K562 (cell line): ENCODE results near the gene CABP7. TPM values are rescaled to one million over a fixed set of nuclear protein-coding genes. Genes with fewer than 3 reads are reported as not detected.

ENCODE experiments used
- ATAC-seq: fragments of 200-7000 bp; cut with Tn5 transposase; 3 replicates; pipeline ENCODE4 v1.9.1; 2020; ENCODE audit warnings: moderate library complexity
- BruUV-seq: library from RNA; stranded (reverse); fragments of 400-500 nt; replicated peaks from 2 replicates; lab custom pipeline; 2021; lab: Mats Ljungman, UMichigan
- CTCF ChIA-PET: fragments of 300-600 bp; formaldehyde crosslinking; extraction: SDS; loops from one replicate; lab custom pipeline; 2021; ENCODE audit warnings: low intra/inter-chr PET ratio; lab: Yijun Ruan, JAX
- POLR2A ChIA-PET: fragments of 300-600, 350-650 bp; sonication (Branson Sonifier 250); formaldehyde crosslinking; extraction: SDS; loops from one replicate; lab custom pipeline; 2021; ENCODE audit warnings: antibody characterized with exemption, inconsistent platforms; lab: Yijun Ruan, JAX
- DNase-seq, 4 experiments: peaks; one replicate each; pipeline versions ENCODE4 v3.0.0 to v3.0.0-alpha.2; 2011 to 2018; ENCODE audit warnings: low spot score in 3 of 4, mixed read lengths in 3 of 4; ENCODE audit errors: extremely low read depth in 1 of 4
- FAIRE-seq: peaks from 2 replicates; lab custom pipeline; 2011; peaks lifted over from hg19 to GRCh38; lab: Jason Lieb, UNC
- H2AFZ ChIP-seq: 2 replicates; pipeline ENCODE4 v1.6.0; 2011; ENCODE audit warnings: low read depth, low read length, control low read depth, inconsistent platforms
- H3K27ac ChIP-seq: fragments of 200-600 bp; 3 replicates; pipeline ENCODE4 v1.8.0; 2011; ENCODE audit warnings: low read depth, mild to moderate bottlenecking, control low read depth, inconsistent platforms, low read length, moderate library complexity, mixed read lengths; ENCODE audit errors: extremely low read depth
- H3K27me3 ChIP-seq, 2 experiments: fragments of 300-600 bp in 1 of 2; 2 replicates in 1 of 2; 3 replicates in 1 of 2; pipeline versions ENCODE4 v1.6.0 to v1.8.0; 2011; ENCODE audit warnings: inconsistent platforms in 2 of 2, low read length in 2 of 2, mild to moderate bottlenecking in 1 of 2, mixed read lengths in 1 of 2, moderate library complexity in 1 of 2; ENCODE audit not compliant: control insufficient read depth in 2 of 2, insufficient read depth in 2 of 2
- H3K36me3 ChIP-seq: fragments of 300-600 bp; 3 replicates; pipeline ENCODE4 v1.8.0; 2011; ENCODE audit warnings: mild to moderate bottlenecking, low read length, inconsistent platforms; ENCODE audit not compliant: control insufficient read depth, insufficient read depth
- H3K4me1 ChIP-seq, 2 experiments: fragments of 200-600 bp in 1 of 2; replicated peaks in 1 of 2; 2 replicates in 1 of 2; 3 replicates in 1 of 2; pipeline versions ENCODE4 v1.5.1 to v1.8.0; 2011; ENCODE audit warnings: inconsistent platforms in 2 of 2, low read length in 2 of 2, mild to moderate bottlenecking in 1 of 2, mixed read lengths in 1 of 2, moderate library complexity in 1 of 2; ENCODE audit not compliant: control insufficient read depth in 2 of 2, insufficient read depth in 2 of 2
- H3K4me2 ChIP-seq: 2 replicates; pipeline ENCODE4 v1.6.1; 2011; ENCODE audit warnings: low read length, control low read depth, inconsistent platforms, mixed read lengths; ENCODE audit not compliant: insufficient read depth
- H3K4me3 ChIP-seq: fragments of 200-600 bp; sonication (generic), shearing (Covaris generic); 2 replicates; pipeline ENCODE4 v1.5.1; 2016; ENCODE audit warnings: control low read depth, inconsistent platforms
- H3K79me2 ChIP-seq: fragments of 200-600 bp; 3 replicates; pipeline ENCODE4 v1.8.0; 2011; ENCODE audit warnings: low read length, inconsistent platforms; ENCODE audit not compliant: control insufficient read depth, insufficient read depth
- H3K9ac ChIP-seq, 2 experiments: 2 replicates each; pipeline versions ENCODE4 v1.6.0 to v1.6.1; 2011; ENCODE audit warnings: low read depth in 2 of 2, low read length in 2 of 2, control low read depth in 1 of 2, inconsistent platforms in 1 of 2, mild to moderate bottlenecking in 1 of 2, mixed read lengths in 1 of 2; ENCODE audit not compliant: insufficient read depth in 1 of 2
- H3K9me1 ChIP-seq: one replicate; pipeline ENCODE4 v1.6.0; 2011; ENCODE audit warnings: inconsistent platforms, mild to moderate bottlenecking, low read length, moderate library complexity; ENCODE audit not compliant: control insufficient read depth, insufficient read depth
- H3K9me3 ChIP-seq: replicated peaks from 2 replicates; pipeline ENCODE4 v1.5.1; 2011; ENCODE audit warnings: low read depth, low read length, inconsistent platforms; ENCODE audit not compliant: control insufficient read depth, insufficient read depth
- H4K20me1 ChIP-seq: replicated peaks from 2 replicates; pipeline ENCODE4 v1.6.1; 2011; ENCODE audit warnings: low read length, inconsistent platforms, mixed read lengths; ENCODE audit not compliant: control insufficient read depth, insufficient read depth
- GTF2A2 ChIP-seq: IDR thresholded peaks from 2 replicates; pipeline ENCODE4 v1.6.1; 2016; ENCODE audit warnings: mild to moderate bottlenecking, missing genetic modification characterization, missing compliant biosample characterization
- PKNOX1 ChIP-seq: fragments of 450-650 bp; IDR thresholded peaks from 2 replicates; pipeline ENCODE4 v1.6.1; 2016
- ZNF395 ChIP-seq: fragments of 200-800 bp; sonication (Bioruptor generic); IDR thresholded peaks from 2 replicates; pipeline ENCODE4 v1.6.1; 2017; ENCODE audit warnings: missing genetic modification characterization, missing compliant biosample characterization
- WGBS: fragments of 100-300 bp; shearing (Covaris generic); methylation state at CpG from one replicate; pipeline ENCODE4 v1.1.6; 2016; ENCODE audit warnings: low coverage, mixed read lengths; ENCODE audit not compliant: insufficient coverage; ENCODE audit errors: missing lambda C conversion rate; 5-methylcytosine and 5-hydroxymethylcytosine counted together
- in situ Hi-C: fragments of 300-500 bp; cut with MboI; formaldehyde crosslinking; loops from 4 replicates; pipeline ENCODE4 v1.15.0; 2018; ENCODE audit warnings: inconsistent platforms, mixed read lengths
- intact Hi-C: fragments of 100-400 bp; cut with micrococcal nuclease; formaldehyde crosslinking; loops from 2 replicates; pipeline ENCODE4 v1.14.2; 2022
- polyA plus RNA-seq, 8 experiments: library from polyadenylated mRNA; depleted of rRNA in 4 of 8; stranded (reverse) in 5 of 8; unstranded in 3 of 8; fragments of >200 nt; fragmentation: Nextera tagmentation in 2 of 8; fragmentation: Illumina TruSeq in 1 of 8; extraction: Ambion mirVana in 2 of 8; extraction: Trizol in 1 of 8; gene quantifications; 2 replicates each; pipeline versions ENCODE4 v1.2.1 to v1.2.3, GENCODE V29; 2011 to 2014; ENCODE audit warnings: inconsistent platforms in 1 of 8, missing spikeins in 1 of 8
- total RNA-seq, 7 experiments: library from RNA; depleted of rRNA in 6 of 7; stranded (reverse); fragments of >200 nt in 6 of 7; fragmentation: Illumina TruSeq in 2 of 7; extraction: Trizol in 2 of 7; gene quantifications; 2 replicates each; pipeline versions ENCODE4 v1.2.1 to v1.2.3, GENCODE V29; 2011 to 2021; ENCODE audit warnings: low replicate concordance in 1 of 7

Gene CABP7
- total and polyA plus RNA-seq, 9 of the 15 experiments (the other 6 are each of a cell fraction or from before 2014, with no cell fraction given) = not detected

GRCh38 chr22:29705651-29706050 lies 14.2 kb upstream of the CABP7 start:
- Histone ChIP-seq H3K4me1 (peaks cover 8 to 36% of the 10 kb centered on the region in 2 experiments; a peak in 4 of 5 replicates), H3K27me3 (peaks cover 0 to 25% of the 10 kb centered on the region in 2 experiments; a peak in 3 of 5 replicates), H3K9ac (no peak overlapping the region), H2AFZ (no peak overlapping the region), H3K4me2 (no peak overlapping the region), H3K4me3 (no peak overlapping the region), H3K27ac (no peak overlapping the region), H3K36me3 (no peaks in the 10 kb centered on the region), H3K79me2 (no peaks in the 10 kb centered on the region), H4K20me1 (no peaks in the 10 kb centered on the region), H3K9me3 (no peaks in the 10 kb centered on the region), H3K9me1 (no peaks in the 10 kb centered on the region)
- WGBS = 7% methylated on average over 3 of the region's 7 CpGs
- no TSS peak for BruUV-seq
- POLR2A ChIA-PET = no interaction called here
- DNase-seq (no peak), FAIRE-seq (no peak), ATAC-seq (no peak)
- CTCF ChIA-PET = no interaction called here
- in situ Hi-C loops (no loop called here), intact Hi-C loops (no loop called here)
- no peak for TF ChIP-seq GTF2A2

GRCh38 chr22:29706486-29706885 lies 13.3 kb upstream of the CABP7 start:
- Histone ChIP-seq H4K20me1 (no peaks in the 10 kb centered on the region), H3K9me3 (no peaks in the 10 kb centered on the region), H3K4me3 (no peak overlapping the region), H3K36me3 (no peaks in the 10 kb centered on the region), H3K79me2 (no peaks in the 10 kb centered on the region), H3K4me1 (peaks cover 0 to 28% of the 10 kb centered on the region in 2 experiments; a peak in 3 of 5 replicates), H3K27ac (no peak overlapping the region), H3K27me3 (peaks cover 0 to 30% of the 10 kb centered on the region in 2 experiments; a peak in 3 of 5 replicates), H2AFZ (no peak overlapping the region), H3K9me1 (no peaks in the 10 kb centered on the region), H3K9ac (no peak overlapping the region), H3K4me2 (no peak overlapping the region)
- CTCF ChIA-PET = interaction anchor here (0.5 kb wide), 1 partner anchor 21 kb away, joined by 4 read pairs; no protein-coding TSS in a partner anchor
- POLR2A ChIA-PET = interaction anchor here (0.6 to 1.2 kb wide), 2 partner anchors 12 to 351 kb away, joined by 3 read pairs; no protein-coding TSS in a partner anchor
- TF ChIP-seq PKNOX1 = peak; percentile 36; the same call in 1 of the 2 replicates
- TF ChIP-seq ZNF395 (CRISPR knock-in tag) = no peak
- in situ Hi-C loops (no loop called here), intact Hi-C loops (no loop called here)
- 6% methylated on average over 6 of the region's 9 CpGs for WGBS
- no TSS peak for BruUV-seq
- FAIRE-seq = no peak
- ATAC-seq = no peak
- no peak for DNase-seq
